Measurements from ENCODE around the gene IMMP2L. TPM values are rescaled to one million over a fixed set of nuclear protein-coding genes. Genes with fewer than 3 reads are reported as not detected.

IMMP2L gene
- total and polyA plus RNA-seq, 8 donors: 2.5 to 40.8 (median 20.0) TPM; not detected in 1

- no peak for TF ChIP-seq POLR2A (IDR thresholded peaks at IDR 0.05)
- no peak for TF ChIP-seq EP300 (IDR thresholded peaks at IDR 0.05)
- no peak for TF ChIP-seq POLR2AphosphoS5 (IDR thresholded peaks at IDR 0.05)
- no peak for TF ChIP-seq CTCF (IDR thresholded peaks at IDR 0.05)
- intact Hi-C loops (cut with DNase I; ENCODE audit: low total_unique reads): no loop called here
Measured at GRCh38 chr7:111215550-111215949, 346.7 kb downstream of the IMMP2L start.

GRCh38 chr7:111212857-111213523, 349.3 kb downstream of the IMMP2L start:
- no peaks in the 10 kb centered on the region for H3K9me3 ChIP-seq
- H3K36me3 ChIP-seq: peaks cover 0 to 7% (median 0%) of the 10 kb centered on the region in 4 donors
- no peak for TF ChIP-seq EP300 (IDR thresholded peaks at IDR 0.05)
- no peak for TF ChIP-seq CTCF (IDR thresholded peaks at IDR 0.05)
- TF ChIP-seq POLR2AphosphoS5 (IDR thresholded peaks at IDR 0.05): no peak
- TF ChIP-seq POLR2A (IDR thresholded peaks at IDR 0.05): no peak
- no peaks in the 10 kb centered on the region for H3K4me1 ChIP-seq
- H3K4me3 ChIP-seq: no peak overlapping the region
- DNase-seq: no peak
- intact Hi-C loops (cut with DNase I; ENCODE audit: low total_unique reads): no loop called here
- no peak overlapping the region for H3K27ac ChIP-seq
- 90 to 99% (median 97%) methylated on average over 10 to 11 of the region's 11 CpGs for WGBS, 5 donors
- H3K27me3 ChIP-seq: no peaks in the 10 kb centered on the region

More at GRCh38 chr7:111215550-111215949, 346.7 kb downstream of the IMMP2L start:
- no peak for DNase-seq
- Histone ChIP-seq H3K27ac (no peak overlapping the region), H3K4me3 (no peak overlapping the region), H3K27me3 (no peaks in the 10 kb centered on the region), H3K36me3 (peaks cover 0 to 7% (median 0%) of the 10 kb centered on the region in 4 donors), H3K4me1 (no peaks in the 10 kb centered on the region), H3K9me3 (no peaks in the 10 kb centered on the region)

- Histone ChIP-seq H3K27ac (no peak overlapping the region), H3K4me1 (no peaks in the 10 kb centered on the region), H3K27me3 (no peaks in the 10 kb centered on the region), H3K9me3 (no peaks in the 10 kb centered on the region), H3K36me3 (peaks cover 0 to 7% (median 0%) of the 10 kb centered on the region in 4 donors), H3K4me3 (no peak overlapping the region)
- whole genome bisulfite sequencing, 5 donors: 88 to 93% (median 89%) methylated on average over 3 of the region's 3 CpGs
- DNase-seq: no peak
- intact Hi-C loops (cut with DNase I; ENCODE audit: low total_unique reads): no loop called here
- TF ChIP-seq POLR2A (IDR thresholded peaks at IDR 0.05) (no peak), EP300 (IDR thresholded peaks at IDR 0.05) (no peak), CTCF (IDR thresholded peaks at IDR 0.05) (no peak), POLR2AphosphoS5 (IDR thresholded peaks at IDR 0.05) (no peak)
Measured at GRCh38 chr7:111210996-111211395, 351.3 kb downstream of the IMMP2L start.

GRCh38 chr7:111210043-111210442, 352.2 kb downstream of the IMMP2L start:
- H3K4me1 ChIP-seq: no peaks in the 10 kb centered on the region
- H3K36me3 ChIP-seq: peaks cover 0 to 7% (median 0%) of the 10 kb centered on the region in 4 donors
- no peak overlapping the region for H3K27ac ChIP-seq
- H3K4me3 ChIP-seq: no peak overlapping the region
- no peaks in the 10 kb centered on the region for H3K27me3 ChIP-seq
- H3K9me3 ChIP-seq: no peaks in the 10 kb centered on the region
- WGBS, 5 donors: 91 to 100% (median 96%) methylated on average over 1 of the region's 1 CpG
- intact Hi-C loops (cut with DNase I; ENCODE audit: low total_unique reads): no loop called here
- TF ChIP-seq EP300 (IDR thresholded peaks at IDR 0.05) (no peak), CTCF (IDR thresholded peaks at IDR 0.05) (no peak), POLR2AphosphoS5 (IDR thresholded peaks at IDR 0.05) (no peak), POLR2A (IDR thresholded peaks at IDR 0.05) (no peak)
- DNase-seq: no peak
